GM21381 (cell line): ENCODE results near the gene KRTAP9-8.
"Not testable (repeated sequence)": the region's sequence is repeated elsewhere in the genome, so short reads cannot be mapped to it uniquely, and the experiment has no call there.

Experiments used
- ATAC-seq: cut with Tn5 transposase; IDR thresholded peaks from one replicate; pipeline ENCODE4 v1.9.1; 2021; ENCODE audit warnings: mild to moderate bottlenecking, moderate library complexity; ENCODE audit not compliant: unreplicated experiment

Gene KRTAP9-8

DNA sequence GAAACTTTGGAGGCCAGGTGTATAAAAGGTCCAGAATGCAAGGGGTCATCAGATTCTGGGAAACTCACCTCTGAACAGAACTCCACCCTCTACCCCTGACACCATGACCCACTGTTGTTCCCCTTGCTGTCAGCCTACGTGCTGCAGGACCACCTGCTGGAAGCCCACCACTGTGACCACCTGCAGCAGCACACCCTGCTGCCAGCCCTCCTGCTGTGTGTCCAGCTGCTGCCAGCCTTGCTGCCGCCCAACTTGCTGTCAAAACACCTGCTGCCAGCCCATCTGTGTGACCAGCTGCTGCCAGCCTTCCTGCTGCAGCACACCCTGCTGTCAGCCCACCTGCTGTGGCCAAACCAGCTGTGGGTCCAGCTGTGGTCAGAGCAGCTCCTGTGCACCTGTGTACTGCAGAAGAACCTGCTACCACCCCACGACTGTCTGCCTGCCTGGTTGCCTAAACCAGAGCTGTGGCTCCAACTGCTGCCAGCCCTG lies at the start of gene KRTAP9-8:
KRTAP9-8 (plus strand) TSS at position 51 of the 489 bp plus-strand sequence; CDS start at position 104, 53 bp downstream.
- not testable (repeated sequence) for ATAC-seq

DNA sequence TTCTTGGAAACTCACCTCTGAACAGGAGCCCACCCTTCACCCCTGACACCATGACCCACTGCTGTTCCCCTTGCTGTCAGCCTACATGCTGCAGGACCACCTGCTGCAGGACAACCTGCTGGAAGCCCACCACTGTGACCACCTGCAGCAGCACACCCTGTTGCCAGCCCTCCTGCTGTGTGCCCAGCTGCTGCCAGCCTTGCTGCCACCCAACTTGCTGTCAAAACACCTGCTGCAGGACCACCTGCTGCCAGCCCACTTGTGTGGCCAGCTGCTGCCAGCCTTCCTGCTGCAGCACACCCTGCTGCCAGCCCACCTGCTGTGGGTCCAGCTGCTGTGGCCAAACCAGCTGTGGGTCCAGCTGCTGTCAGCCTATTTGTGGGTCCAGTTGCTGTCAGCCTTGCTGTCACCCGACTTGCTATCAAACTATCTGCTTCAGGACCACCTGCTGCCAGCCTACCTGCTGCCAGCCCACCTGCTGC lies 47.9 kb upstream of the KRTAP9-8 start, which contains the start of gene KRTAP9-1:
KRTAP9-1 (plus strand) TSS at position 51 of the 482 bp plus-strand sequence; CDS start at position 51, 0 bp downstream.
- ATAC-seq = not testable (repeated sequence)

GRCh38 chr17:41190328-41190727 lies 47.5 kb upstream of the KRTAP9-8 start:
- ATAC-seq = no peak

DNA sequence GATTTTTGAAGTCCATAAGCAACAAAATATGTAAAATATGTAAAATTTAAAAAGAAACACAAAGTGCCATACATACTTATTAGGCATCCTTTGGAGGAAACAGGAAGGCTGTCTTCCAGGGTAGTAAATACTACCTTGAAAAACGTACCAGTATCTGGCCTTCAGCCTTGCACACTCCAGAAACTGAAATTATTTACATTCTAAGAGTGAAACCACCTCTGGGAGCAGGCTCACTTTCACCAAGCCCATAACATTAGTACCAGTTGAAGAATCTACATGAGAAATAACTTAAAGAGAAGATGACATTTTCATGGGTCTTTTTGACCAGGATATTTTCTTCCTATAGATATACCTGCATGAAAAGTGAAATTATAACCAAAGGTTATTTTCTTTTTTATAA lies 41.7 kb upstream of the KRTAP9-8 start:
- no peak for ATAC-seq

GRCh38 chr17:41199421-41200078 lies 38.2 kb upstream of the KRTAP9-8 start:
- ATAC-seq = no peak

- ATAC-seq = no peak
Observed at GRCh38 chr17:41211845-41212466, 25.8 kb upstream of the KRTAP9-8 start.

- no peak for ATAC-seq
Observed at GRCh38 chr17:41212524-41213169, 25.2 kb upstream of the KRTAP9-8 start.

DNA sequence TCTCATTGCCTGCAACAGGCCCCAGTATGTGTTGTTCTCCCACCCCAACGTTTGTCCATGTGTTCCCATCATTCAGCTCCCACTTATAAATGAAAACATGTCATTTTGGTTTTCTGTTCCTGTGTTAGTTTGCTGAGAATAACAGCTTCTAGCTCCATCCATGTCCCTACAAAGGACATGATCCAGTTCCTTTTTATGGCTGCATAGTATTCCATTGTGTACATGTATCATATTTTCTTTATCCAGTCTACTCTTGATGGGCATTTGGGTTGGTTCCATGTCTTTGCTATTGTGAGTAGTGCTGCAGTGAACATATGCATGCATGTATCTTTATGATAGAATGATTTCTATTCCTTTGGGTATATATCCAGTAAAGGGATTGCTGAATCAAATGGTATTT lies 22.1 kb upstream of the KRTAP9-8 start:
- no peak for ATAC-seq

DNA sequence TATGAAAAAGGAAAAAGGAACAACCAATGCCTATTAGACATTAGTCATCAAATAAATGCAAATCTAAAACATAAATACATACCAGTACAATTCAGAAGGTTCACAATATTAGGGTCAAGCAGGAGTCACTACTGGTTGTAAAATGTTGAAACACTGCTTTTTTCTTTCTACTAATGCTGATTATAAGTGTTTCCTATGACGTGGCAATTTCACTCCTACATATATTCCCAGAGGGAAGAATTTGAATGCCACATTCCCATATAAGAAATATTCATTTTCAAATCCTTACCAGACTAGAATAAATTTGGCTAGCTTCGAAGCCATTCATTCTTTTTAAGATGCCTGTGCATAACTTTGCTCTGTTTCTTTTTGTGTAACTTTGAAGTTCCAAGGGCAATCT lies 14.0 kb upstream of the KRTAP9-8 start:
- no peak for ATAC-seq

GRCh38 chr17:41226051-41226450 lies 11.7 kb upstream of the KRTAP9-8 start:
- ATAC-seq = no peak

DNA sequence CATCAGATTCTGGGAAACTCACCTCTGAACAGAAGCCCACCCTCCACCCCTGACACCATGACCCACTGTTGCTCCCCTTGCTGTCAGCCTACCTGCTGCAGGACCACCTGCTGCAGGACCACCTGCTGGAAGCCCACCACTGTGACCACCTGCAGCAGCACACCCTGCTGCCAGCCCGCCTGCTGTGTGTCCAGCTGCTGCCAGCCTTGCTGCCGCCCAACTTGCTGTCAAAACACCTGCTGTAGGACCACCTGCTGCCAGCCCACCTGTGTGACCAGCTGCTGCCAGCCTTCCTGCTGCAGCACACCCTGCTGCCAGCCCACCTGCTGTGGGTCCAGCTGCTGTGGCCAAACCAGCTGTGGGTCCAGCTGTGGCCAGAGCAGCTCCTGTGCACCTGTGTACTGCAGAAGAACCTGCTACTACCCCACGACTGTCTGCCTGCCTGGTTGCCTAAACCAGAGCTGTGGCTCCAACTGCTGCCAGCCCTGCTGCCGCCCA lies 11.2 kb upstream of the KRTAP9-8 start, which contains the start of gene KRTAP9-2:
KRTAP9-2 (plus strand) TSS at position 51 of the 498 bp plus-strand sequence; CDS start at position 58, 7 bp downstream.
- ATAC-seq = not testable (repeated sequence)

DNA sequence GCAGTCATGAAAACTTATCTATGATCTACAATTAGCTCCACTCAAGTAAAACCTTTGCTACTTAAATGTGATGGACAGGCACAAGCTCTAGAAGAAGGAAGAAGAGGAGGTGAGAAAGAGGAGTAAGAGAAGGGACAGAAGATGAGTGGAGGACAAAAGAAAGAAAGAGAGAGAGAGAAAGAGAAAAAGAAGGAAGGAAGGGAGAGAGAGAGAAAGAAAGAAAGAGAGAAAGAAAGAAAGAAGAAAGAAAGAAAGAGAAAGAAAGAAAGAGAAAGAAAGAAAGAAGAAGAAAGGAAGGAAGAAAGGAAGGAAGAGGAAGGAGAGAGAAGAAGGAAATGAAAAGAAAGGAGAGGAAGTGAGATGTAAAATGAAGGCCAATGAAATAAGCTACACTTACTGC lies 7.7 kb upstream of the KRTAP9-8 start:
- ATAC-seq = no peak

- no peak for ATAC-seq
Observed at GRCh38 chr17:41231731-41232130, 6.1 kb upstream of the KRTAP9-8 start.

DNA sequence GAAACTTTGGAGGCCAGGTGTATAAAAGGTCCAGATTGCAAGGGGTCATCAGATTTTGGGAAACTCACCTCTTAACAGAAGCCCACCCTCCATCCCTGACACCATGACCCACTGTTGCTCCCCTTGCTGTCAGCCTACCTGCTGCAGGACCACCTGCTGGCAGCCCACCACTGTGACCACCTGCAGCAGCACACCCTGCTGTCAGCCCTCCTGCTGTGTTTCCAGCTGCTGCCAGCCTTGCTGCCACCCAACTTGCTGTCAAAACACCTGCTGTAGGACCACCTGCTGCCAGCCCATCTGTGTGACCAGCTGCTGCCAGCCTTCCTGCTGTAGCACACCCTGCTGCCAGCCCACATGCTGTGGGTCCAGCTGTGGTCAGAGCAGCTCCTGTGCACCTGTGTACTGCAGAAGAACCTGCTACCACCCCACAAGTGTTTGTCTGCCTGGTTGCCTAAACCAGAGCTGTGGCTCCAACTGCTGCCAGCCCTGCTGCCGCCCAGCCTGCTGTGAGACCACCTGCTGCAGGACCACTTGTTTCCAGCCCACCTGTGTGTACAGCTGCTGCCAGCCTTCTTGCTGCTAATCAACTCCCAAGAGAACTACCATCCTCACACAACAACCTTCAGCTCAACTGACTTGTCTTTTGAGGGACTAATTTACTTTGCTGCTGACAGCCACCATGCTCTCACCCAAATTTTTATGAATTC lies 5.2 kb upstream of the KRTAP9-8 start, which contains the start of gene KRTAP9-3:
KRTAP9-3 (plus strand) TSS at position 51 of the 707 bp plus-strand sequence; CDS start at position 104, 53 bp downstream.
- ATAC-seq = not testable (repeated sequence)

GRCh38 chr17:41237116-41237515 lies 683 bp upstream of the KRTAP9-8 start:
- not testable (repeated sequence) for ATAC-seq

- ATAC-seq = not testable (repeated sequence)
Observed at GRCh38 chr17:41246995-41247787, 9.4 kb downstream of the KRTAP9-8 start.

DNA sequence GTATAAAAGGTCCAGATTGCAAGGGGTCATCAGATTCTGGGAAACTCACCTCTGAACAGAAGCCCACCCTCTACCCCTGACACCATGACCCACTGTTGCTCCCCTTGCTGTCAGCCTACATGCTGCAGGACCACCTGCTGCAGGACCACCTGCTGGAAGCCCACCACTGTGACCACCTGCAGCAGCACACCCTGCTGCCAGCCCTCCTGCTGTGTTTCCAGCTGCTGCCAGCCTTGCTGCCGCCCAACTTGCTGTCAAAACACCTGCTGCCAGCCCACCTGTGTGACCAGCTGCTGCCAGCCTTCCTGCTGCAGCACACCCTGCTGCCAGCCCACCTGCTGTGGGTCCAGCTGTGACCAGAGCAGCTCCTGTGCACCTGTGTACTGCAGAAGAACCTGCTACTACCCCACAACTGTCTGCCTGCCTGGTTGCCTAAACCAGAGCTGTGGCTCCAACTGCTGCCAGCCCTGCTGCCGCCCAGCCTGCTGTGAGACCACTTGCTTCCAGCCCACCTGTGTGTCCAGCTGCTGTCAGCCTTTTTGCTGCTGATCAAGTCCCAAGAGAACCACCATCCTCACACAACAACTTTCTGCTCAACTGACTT lies 11.9 kb downstream of the KRTAP9-8 start, which contains the start of gene KRTAP9-4:
KRTAP9-4 (plus strand) TSS at position 51 of the 604 bp plus-strand sequence; CDS start at position 85, 34 bp downstream.
- not testable (repeated sequence) for ATAC-seq

DNA sequence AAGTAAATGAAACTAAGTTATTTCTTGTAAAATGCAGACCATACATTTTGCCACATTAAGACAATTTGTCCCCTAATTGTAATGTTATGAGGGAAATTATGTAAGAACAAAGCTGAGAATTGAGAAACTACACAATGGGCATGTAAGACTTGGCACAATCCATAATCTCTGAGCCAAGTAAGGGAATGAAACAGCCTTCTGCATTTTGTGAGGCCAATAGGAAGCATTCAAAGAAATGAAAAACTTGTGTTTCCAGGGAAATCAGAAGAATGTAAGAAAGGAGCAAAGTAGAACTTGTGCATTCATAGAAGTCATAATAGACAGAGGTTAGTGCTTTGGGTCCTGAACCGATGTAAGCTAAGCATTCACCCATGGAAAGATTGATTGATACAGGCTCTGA lies 13.5 kb downstream of the KRTAP9-8 start:
- no peak for ATAC-seq

GRCh38 chr17:41254861-41255260 lies 17.1 kb downstream of the KRTAP9-8 start:
- ATAC-seq = no peak
